ENCODE data around the gene KRTAP5-6.

The KRTAP5-6 gene

DNA sequence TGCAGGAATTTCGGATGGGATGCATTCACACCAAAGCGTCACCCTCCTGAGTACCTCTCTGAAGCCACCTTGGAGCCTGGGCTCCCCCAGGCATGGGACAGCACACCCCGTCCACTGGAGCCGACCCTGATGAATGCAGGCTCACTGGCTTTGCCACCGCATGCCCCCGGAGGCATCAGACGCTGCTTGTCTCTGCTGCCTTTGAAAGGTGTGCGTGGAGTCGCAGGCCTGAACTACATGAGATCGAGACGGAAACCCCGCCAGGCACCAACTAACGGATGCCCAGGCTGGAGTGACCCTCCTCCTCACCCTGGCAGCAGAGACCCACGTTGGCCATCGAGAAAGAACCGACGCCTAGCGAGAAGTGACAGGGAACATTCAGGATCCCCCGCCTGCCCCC, 45.0 kb upstream of the KRTAP5-6 start:
- DNase-seq (ENCODE audit: low spot score) = no peak
- TF ChIP-seq, protein P1, sequence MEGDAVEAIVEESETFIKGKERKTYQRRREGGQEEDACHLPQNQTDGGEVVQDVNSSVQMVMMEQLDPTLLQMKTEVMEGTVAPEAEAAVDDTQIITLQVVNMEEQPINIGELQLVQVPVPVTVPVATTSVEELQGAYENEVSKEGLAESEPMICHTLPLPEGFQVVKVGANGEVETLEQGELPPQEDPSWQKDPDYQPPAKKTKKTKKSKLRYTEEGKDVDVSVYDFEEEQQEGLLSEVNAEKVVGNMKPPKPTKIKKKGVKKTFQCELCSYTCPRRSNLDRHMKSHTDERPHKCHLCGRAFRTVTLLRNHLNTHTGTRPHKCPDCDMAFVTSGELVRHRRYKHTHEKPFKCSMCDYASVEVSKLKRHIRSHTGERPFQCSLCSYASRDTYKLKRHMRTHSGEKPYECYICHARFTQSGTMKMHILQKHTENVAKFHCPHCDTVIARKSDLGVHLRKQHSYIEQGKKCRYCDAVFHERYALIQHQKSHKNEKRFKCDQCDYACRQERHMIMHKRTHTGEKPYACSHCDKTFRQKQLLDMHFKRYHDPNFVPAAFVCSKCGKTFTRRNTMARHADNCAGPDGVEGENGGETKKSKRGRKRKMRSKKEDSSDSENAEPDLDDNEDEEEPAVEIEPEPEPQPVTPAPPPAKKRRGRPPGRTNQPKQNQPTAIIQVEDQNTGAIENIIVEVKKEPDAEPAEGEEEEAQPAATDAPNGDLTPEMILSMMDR (IDR thresholded peaks at IDR 0.05; ENCODE audit: extremely low read depth, missing control alignments) = no peak

DNA sequence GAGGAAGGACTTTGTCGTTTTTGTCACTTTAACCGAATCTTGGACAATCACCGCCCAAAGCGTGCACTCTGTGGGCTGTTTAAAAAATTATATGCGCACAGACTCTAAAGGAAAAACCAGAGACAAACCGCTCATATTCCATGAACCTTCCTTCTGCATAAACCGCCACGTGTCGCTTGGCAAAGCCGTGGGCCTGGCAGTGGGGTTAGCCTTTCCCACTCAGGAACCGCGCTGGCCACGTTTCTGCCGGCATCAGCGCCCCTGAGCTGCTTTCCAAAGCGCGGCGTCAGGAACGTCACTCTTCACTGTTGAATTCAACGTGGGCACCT, 44.6 kb upstream of the KRTAP5-6 start:
- DNase-seq (ENCODE audit: low spot score) = no peak
- TF ChIP-seq, protein P1 (IDR thresholded peaks at IDR 0.05; ENCODE audit: extremely low read depth, missing control alignments) = no peak

DNA sequence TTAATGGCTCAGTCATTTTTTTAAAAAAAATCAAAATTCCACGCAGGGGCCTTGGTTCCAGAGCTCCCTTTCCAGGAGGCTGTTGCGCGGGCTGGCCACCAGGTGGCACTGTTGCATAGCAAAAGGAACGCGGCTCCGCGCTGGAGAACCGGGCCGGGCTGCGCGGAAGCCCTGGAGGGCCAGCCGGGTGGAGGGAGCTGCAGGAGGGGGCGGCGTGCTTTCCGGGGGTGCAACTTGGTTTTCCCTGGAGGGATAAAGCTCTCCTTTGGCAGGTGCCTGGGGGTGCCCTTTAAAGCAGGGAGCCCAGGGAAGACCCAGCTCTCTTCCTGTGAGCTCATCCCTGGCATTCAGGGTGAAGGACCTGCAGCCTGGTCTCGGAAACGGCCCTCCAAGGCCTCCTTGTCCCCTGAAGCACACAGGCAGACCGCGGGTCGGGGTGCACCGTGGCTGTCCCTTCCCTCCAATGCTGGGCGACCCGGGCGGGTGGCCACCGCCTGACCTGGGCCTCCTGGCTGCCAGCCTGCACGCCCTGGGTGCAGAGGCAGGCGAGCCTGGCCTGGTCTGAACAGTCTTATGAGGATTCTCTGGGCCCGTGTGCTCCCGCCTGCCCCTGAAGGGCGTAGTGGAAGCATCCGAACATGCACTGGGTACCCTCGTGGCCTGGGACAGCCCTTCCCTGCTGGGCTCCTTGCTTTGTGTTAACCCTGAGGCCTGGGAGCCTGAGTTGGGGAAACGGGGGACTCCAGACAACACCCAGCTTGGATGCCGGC, 44.0 kb upstream of the KRTAP5-6 start:
- TF ChIP-seq, protein P1 (IDR thresholded peaks at IDR 0.05; ENCODE audit: extremely low read depth, missing control alignments) = peak; percentile 96
- peak; percentile 92 for DNase-seq (ENCODE audit: low spot score)

DNA sequence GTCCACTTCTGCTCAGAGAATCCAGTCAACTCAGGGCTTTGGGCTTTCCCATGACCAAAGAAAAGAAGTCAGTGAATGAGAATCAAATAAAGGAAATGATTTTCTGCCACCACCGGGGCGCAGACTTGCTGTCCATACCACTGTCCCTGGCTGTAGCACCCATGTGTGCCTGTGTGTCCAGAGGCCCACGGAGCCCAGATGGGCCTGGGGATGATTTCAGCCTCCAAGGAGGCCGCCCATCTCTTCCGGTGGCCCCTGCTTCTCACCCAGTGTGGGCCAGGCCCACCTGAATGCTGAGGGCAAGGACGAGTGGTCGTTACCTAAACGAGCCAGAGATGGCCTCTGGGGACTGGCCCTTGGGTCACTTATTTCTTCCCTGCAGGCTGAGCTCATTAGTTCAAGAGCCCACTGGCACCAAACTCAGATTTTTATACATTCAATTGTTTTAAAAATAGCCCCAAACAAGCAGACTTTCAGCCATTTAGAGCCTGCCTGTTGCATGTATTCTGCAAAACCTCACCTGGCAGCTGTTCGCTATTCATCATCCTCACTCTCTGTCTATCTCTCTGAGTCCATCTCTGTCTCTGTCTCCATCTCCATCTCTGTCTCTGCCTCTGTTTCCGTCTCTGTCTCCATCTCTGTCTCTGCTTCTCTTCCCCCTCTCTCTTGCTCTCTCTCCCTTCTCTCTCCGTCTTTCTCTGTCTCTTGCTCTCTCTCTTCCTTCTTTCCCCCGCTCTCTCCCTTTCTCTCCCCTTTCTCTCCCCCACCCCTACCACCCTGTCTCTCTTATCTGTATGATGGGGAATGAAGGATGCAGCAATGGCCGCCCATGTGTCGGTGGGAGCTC, 43.2 kb upstream of the KRTAP5-6 start:
- TF ChIP-seq, protein P1 (IDR thresholded peaks at IDR 0.05; ENCODE audit: extremely low read depth, missing control alignments) = no peak
- peak; percentile 29 for DNase-seq (ENCODE audit: low spot score)

DNA sequence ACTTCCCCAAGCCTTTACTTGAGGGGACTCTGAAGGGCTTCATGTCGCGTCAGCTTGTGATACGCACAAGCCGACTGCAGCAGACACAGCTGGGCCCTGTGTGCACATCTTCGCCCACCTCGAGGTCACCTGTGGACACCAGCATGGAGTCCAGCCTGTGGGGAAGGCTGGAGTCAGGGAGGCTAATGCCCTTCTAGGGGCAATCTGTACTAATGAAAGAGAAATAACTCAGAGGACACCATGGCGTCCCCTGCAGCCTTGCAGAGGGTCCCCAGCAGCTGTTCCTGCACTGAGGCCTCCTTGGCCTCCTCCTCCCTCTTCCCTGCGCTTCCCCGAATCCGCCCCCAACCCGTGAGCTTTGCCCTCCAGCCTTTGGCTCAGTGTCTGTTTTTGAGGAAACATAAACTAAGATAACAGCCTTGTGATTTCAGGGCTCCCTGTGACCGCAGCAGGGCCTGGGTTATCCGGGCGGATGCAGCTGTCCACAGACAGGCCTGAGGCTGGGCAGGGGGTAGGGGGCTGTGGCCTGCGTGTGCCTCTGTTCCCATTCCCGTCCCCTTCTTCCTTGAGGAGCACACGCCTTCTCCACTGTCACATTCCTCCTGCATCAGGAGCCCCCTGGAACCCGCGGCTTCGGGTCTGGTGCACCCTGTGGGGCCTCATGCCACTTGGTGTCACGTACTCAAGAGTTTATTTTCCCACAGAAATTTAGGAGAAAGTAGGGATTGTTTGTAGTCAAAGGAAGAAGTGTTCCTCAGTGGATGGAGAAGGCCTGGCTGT, 42.4 kb upstream of the KRTAP5-6 start:
- TF ChIP-seq, protein P1 (IDR thresholded peaks at IDR 0.05; ENCODE audit: extremely low read depth, missing control alignments) = no peak
- DNase-seq (ENCODE audit: low spot score) = no peak

DNA sequence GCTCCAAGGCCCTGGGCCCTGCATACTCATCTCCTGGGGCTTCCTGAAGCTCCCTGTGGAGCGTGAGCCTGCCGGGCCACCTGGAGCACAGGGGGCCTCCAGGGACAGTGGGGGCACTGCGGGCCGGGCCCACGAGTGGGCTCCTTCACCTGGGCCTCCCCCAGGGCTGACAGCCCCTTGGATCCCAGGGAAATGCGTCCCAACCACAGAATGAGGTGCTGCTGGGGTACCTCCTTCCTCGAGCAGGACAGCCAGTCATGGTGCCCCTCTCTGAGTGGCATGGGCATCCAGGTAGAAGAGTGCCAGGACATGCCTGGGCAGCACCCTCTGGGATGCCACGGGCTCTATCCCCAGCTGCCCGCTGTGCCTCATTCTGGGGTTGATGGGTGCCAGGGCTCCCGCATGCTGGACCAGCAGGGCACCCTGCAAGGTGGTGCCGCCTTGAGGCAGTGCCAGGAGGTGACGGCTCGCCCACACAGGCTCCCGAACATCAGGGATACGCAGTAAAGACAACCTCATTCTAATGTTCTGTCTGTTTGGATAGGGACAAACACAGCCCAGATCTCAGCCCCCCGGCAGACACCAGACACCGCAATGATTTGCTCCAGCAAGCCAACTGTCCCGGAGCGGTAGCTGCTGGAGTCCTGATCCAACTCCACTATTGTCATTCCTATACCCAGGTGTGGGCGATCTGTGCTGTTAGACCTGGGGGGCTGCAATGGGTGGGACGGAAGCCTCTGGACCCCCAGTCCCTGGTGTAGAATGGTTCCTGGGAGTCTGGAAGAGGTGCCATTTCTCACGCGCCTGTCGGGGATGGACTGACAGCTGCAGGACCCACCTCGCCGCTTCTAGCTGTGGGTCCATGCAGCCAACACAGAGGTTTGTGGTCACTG, 41.6 kb upstream of the KRTAP5-6 start:
- DNase-seq (ENCODE audit: low spot score) = no peak
- TF ChIP-seq, protein P1 (IDR thresholded peaks at IDR 0.05; ENCODE audit: extremely low read depth, missing control alignments) = no peak

All from GM20000 (cell line).